GM23248 (cell line): ENCODE measurements around the gene RAB17.

ENCODE experiments used
- EZH2 ChIP-seq: fragments of 200-600 bp; sonication (generic); IDR thresholded peaks from 2 replicates; pipeline ENCODE4 v1.6.1; 2018; ENCODE audit warnings: antibody characterized with exemption, mild to moderate bottlenecking; ENCODE audit not compliant: insufficient read depth, poor library complexity, severe bottlenecking
- EZH2phosphoT487 ChIP-seq: fragments of 200-600 bp; sonication (generic); IDR thresholded peaks from 2 replicates; pipeline ENCODE4 v1.6.1; 2018; ENCODE audit warnings: antibody characterized with exemption, moderate library complexity, mild to moderate bottlenecking, low read depth; ENCODE audit not compliant: insufficient read depth

- TF ChIP-seq EZH2 = no peak
- TF ChIP-seq EZH2phosphoT487 = no peak
Observed at GRCh38 chr2:237568121-237568660, 22.3 kb downstream of the RAB17 start.
